Measurements from ENCODE around the gene CTDNEP1.

The CTDNEP1 gene

DNA sequence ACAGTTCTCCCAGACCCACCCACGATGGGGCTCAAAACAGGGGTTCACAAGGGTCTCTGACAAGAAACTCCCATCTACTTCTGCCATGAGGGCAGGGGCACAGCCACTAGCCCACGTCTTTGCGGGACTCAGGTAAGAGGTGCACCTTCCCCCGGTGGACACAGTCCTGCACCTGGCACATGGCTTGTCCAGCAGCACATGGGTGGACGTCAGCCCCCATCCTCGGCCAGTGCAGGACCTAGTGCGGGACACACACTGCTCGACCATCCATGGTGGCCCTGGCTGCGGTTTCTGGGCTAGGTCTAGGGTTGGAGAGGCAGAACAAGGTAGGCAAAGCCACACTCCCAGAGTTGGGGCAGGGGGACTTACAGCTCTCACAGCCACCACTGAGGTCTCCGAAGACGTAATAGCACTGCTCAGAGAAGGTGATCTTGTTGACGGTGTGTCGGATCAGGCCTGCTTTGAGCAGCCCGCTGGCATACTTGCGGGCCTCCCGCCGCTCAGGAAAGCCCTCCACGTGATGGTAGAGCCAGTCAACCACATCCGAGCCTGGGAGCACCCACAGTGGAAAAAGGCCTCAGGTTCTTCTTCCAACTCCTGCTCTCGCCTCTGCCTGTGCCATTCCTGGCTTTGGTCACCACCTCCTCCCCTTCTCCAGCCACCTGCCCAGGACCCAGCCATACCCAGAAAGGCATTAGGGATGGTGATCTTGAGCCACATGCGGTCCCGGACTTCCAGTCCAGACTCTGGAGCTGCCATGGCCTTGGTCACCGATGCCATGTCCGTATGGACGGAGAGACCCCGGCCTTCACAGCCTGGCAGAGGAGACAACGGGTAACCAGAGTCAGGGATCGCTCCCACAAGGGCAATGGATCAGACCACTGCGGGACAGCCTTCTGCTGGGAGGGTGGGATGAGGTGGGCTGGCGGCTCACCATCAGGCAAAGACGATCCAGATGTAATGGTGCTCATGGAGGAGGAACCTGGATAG is 24.5 kb downstream of the CTDNEP1 start:
- DNase-seq = no peak

DNA sequence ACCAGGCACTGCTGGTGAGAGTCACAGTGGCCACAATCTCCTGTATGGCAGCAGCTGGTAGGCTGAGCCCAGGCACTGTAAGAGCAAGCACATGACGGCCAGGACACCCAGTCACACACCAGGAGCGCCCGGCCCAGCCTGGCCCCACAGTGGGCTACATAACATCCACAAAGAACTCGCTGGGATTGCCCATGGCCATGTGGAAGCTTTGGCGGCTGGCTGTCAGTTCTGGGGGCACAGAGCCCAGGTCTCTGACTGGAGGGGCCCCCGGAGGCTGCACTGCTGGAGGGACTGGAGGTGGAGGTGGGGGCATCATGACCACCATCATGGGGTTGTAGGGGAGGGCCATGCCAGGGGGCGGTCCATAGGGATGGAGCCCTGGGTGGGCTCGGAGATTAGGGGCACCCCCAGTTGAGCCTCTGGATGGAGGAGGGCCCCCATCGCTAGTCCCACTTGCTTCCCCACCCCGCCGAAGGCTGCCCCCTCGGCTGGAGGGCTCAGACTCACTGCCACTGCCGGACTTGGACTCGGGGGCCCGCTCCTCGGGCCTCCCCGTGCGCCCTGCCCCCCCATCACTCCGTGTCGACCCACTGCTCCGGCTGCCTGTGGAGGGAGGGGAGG is 25.7 kb downstream of the CTDNEP1 start:
- no peak for DNase-seq

DNA sequence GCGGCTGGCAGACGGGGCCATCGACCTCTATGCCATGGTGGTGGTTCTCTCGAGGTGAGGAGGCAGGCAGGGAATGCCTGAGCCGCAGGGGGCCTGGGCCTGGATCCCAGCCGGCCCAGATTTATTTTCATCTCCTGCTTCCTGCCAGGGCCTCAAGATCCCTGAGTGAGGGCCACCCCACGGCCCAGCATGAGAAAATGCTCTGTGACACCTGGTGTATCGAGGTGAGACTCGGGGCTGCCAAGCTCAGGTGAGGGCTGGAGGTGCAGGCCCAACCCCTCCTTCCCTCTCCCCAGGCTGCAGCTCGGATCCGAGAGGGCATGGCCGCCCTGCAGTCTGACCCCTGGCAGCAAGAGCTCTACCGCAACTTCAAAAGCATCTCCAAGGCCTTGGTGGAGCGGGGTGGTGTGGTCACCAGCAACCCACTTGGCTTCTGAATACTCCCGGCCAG is 26.8 kb downstream of the CTDNEP1 start:
- DNase-seq = no peak

DNA sequence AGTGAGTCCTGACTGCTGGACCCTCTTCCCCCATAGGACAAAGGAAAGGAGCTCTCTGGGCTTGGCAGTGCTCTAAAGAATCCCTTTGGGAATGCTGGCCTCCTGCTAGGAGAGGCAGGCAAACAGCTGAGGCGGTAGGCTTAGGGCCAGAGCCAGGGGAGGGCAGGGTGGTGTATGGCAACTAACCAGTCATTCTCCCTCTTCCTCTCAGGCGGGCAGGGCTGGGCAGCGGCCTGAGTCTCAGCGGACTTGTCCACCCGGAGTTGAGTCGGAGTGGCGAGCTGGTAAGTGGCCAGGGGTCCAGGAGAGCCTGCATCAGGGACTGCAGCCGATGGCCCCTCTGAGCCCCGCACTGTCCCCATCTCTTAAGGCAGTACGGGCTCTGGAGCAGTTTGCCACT is 27.4 kb downstream of the CTDNEP1 start:
- no peak for DNase-seq

DNA sequence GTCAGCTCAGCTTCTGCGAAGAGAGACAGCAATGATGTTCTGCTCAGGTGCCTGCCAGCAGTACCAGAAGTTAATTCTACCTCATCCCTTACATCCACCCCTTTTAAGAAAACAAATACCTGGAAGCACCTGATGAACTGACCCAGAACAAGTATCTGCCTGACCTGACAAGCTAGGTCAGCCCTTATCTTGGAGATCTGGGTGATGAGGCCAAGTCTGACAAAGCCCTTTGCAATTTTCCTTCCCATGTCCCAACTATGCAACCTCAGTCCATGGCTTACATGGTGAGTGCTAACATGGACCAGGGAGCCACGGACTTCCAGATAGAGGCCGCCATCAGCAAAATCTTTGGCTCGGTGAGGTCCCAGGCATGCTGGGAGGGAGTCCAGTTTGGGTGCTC is 28.2 kb downstream of the CTDNEP1 start:
- DNase-seq = no peak

DNA sequence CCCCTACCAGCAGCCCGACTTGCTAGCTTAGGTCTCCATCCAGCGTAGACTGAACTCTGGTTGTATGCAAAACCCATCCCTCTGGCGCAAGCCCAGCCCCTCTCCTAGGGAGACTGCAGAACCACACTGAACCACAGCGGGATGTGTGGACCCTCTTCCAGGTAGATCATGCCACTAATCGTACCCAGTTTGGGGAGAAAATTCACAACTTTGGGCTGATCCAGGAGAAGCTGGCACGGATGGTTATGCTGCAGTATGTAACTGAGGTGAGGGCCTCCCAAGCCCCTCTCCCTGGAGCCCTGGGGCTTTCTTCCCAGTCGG is 28.6 kb downstream of the CTDNEP1 start:
- no peak for DNase-seq

DNA sequence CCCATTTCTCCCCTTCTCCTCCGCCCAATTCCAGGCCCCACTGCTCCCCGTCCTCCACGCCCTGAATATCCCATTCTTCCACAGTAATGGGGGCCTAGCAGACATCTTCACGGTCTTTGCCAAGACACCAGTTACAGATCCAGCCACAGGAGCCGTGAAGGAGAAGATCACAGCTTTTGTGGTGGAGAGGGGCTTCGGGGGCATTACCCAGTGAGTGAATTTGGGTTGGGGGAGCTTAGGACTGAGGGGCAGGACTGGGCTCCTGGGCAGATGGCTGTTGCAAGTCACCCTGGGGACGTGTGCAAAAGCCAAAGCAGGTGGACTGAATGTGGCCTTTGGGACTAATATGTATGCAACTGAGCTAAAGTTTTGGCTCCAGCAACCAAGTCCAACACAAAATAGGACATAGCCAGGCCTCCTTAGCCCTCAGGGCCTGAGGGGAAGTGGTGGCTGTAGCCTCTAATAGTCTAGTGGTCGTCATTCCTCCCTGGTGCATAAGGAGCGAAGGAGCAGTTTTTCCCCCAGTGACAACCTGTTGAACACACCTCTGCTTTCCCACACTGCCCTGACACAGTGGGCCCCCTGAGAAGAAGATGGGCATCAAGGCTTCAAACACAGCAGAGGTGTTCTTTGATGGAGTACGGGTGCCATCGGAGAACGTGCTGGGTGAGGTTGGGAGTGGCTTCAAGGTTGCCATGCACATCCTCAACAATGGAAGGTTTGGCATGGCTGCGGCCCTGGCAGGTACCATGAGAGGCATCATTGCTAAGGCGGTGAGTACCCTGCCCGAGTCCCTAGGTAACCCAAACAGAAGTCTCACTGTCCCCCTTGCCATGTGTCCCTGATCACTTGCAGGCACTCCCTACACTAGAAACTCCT is 29.2 kb downstream of the CTDNEP1 start:
- no peak for DNase-seq

DNA sequence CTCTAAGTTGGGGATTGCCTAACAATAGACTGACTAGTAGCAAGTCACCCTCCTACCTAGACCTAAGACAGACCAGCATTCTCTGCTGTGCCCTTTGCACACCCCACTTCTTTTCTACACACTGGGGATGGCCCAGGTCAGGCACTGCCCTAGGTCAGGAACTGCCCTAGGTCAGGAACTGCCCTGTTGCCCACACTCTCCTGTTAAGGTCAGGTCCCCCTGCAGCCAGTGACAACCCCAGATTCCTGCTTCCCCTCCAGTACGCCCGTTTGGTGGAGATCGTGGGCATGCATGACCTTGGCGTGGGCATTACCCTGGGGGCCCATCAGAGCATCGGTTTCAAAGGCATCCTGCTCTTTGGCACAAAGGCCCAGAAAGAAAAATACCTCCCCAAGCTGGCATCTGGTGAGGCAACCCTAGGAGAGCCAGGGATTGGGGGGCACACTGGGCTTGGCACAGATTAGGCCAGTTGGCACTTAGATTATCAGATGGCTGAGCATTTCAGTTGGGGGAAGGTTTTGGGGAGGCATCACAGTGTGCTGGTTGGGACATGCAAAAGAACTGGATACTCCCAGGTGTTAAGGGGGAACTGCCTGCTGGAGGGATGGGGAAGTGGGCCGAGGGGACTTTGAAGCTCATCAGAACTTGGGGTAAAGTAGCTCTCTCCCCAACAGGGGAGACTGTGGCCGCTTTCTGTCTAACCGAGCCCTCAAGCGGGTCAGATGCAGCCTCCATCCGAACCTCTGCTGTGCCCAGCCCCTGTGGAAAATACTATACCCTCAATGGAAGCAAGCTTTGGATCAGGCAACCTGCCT is 30.0 kb downstream of the CTDNEP1 start:
- DNase-seq = no peak

DNA sequence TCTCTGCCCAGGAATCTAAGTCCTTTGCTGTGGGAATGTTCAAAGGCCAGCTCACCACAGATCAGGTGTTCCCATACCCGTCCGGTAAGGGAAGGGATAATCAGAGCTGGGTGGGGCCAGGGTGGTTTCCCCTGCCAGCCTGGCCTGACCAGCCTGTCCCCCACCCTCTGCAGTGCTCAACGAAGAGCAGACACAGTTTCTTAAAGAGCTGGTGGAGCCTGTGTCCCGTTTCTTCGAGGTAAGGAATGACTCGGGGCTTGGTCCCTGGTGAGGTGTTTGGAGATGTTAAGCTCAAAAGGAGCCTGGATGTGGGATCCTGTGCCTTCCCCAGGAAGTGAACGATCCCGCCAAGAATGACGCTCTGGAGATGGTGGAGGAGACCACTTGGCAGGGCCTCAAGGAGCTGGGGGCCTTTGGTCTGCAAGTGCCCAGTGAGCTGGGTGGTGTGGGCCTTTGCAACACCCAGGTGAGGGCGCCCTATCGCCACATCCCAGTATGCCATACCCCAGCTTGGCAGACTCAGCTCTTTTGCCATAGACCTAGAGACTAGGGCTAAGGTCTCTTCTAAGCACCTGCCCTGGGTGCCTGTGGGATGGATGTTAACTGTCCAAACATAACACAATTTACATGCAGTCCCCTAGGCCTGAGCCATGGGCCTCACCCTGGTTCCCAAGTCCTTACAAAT is 30.8 kb downstream of the CTDNEP1 start:
- DNase-seq = peak; percentile 70 to 72

DNA sequence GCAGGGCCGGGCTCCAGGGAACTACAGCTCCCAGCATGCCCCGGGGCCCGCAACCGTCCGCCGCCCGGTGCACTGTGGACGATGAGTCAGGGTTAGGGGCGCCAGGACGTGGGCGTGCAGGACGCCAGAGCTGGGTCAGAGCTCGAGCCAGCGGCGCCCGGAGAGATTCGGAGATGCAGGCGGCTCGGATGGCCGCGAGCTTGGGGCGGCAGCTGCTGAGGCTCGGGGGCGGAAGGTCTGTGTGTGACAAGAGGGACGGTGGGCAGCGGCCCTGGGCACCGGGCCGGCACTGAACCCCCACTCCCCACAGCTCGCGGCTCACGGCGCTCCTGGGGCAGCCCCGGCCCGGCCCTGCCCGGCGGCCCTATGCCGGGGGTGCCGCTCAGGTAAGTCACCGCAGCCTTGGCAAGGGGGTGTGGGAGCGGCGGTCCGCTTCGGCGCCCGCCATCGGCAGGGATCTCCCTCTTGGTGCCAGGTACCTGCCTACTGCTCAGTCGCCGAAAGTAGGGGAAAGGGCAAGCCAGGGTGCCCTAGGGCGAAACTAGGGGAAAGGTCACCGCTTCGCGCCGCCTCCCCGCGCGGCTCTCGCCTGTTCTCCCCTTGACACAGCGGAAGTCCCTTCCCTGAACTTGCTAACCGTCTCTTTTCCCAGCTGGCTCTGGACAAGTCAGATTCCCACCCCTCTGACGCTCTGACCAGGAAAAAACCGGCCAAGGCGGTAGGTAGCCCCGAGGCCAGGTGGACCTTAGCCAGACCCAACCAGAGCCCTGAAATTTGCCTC is 31.5 kb downstream of the CTDNEP1 start, which contains the start of the genes ACADVL and DLG4:
ACADVL (plus strand) TSS at position 127 of the 781 bp plus-strand sequence; CDS start at position 174, 47 bp downstream.
DLG4 (minus strand) TSS at position 25 of the 781 bp plus-strand sequence.
- DNase-seq = peak; percentile 78 to 79

DNA sequence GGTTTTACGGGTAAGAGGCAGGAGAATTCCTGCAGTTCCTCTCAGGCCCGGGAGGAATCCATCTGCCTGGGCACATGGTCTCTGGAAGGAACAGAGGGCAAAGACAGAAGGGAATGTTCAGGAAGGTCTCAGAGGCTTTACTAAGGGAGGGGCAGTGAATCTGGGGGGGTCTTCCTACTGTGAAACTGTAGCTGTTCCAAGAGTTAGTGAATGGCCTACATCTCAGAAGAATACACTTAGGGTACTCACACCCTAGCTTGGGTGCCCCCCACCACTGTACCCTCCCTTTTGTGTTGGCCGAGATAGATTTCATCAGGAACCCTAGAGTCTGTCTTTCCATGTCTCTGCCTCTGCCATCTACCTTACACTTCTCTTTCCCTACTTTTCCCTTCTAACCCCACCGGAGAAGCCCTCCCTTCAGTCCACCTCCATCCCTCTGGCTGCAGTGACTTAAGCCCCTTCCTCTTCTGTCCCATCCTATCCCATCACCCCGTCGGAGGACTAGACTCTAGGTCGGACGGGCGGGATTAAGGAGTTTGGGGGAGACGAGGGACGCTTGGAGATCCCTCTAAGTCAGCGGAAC is 32.2 kb downstream of the CTDNEP1 start:
- DNase-seq = no peak

DNA sequence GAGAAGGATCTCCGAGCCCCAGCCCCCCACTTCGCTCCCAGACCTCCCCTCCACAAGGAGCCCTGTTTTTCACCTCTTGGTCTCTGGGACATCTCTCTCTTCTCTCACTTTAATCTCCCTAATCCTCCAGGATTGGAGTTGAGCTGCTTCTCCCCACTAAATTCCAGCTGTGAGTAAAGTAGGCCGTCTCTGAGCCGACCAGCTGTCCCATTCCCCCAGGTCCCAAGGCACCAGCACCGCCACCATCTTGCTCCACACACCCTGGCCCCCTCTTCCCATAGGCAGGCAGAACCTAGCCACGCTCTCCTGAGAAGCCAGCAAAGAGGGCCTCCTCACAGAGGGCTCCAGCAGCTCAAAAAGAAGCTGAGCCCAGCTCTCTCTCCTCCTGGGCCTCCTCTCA is 32.8 kb downstream of the CTDNEP1 start:
- DNase-seq = no peak

DNA sequence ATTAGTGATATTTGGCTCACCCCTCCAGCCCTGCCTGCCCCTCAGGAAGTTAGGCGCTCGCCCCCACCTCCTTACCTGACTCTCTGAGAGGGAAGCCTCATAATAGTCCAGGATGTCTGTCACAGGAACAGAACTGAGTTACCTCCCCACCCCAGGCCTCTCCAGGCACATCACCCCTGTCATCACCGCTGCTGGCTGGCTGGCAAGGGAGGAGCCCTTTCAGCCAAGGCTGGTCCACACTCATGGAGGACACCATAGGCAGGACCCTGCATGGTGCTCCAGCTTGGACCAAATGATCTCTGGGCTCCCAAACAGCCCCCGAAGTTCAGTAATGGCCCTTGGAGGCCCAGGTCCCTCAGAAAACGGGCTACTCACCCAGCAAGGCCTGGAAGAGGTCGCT is 33.4 kb downstream of the CTDNEP1 start:
- no peak for DNase-seq

DNA sequence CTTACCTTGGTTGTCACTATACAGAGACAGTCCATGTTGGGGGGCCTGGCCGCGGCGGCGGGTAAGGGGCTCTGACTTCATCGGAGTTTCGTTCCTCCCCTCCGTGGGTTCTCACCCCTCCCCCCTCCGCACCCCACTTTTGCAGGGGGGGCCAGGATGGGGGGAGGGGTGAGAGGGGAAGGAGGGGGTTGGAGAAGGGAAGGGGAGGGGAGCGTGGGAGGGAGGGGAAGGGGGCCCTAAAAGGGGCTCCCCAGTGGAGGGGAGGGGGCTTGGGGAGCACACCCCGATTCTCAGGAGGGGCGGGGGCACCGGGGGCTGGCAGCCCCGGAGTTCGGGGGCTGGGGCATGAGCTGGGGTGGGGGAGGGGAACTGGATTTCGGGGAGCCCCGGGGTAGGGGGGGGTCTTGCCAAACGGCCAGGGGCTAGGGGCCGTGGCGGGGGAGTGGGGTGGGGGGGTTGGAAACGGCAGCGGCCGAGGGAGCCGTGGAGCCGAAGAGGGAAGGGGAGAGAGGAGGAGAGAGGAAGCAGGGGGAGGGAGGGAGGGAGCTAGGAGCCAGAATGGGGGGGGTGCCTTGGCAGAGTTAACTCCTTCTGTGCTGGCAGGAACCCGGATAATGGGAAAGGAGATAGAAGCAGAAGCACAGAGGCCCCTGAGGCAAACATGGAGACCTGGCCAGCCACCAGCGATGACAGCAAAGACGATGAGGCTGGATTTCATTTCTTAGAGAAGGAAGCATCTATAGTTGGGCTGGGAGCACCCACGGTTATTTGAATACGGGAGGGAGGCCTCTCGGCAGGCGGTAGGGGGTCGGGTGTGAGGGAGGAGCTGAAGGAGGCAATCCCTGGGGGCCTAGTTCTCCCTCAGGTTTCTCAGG is 34.2 kb downstream of the CTDNEP1 start:
- DNase-seq = peak in 1 of 2 donors; percentile 28

DNA sequence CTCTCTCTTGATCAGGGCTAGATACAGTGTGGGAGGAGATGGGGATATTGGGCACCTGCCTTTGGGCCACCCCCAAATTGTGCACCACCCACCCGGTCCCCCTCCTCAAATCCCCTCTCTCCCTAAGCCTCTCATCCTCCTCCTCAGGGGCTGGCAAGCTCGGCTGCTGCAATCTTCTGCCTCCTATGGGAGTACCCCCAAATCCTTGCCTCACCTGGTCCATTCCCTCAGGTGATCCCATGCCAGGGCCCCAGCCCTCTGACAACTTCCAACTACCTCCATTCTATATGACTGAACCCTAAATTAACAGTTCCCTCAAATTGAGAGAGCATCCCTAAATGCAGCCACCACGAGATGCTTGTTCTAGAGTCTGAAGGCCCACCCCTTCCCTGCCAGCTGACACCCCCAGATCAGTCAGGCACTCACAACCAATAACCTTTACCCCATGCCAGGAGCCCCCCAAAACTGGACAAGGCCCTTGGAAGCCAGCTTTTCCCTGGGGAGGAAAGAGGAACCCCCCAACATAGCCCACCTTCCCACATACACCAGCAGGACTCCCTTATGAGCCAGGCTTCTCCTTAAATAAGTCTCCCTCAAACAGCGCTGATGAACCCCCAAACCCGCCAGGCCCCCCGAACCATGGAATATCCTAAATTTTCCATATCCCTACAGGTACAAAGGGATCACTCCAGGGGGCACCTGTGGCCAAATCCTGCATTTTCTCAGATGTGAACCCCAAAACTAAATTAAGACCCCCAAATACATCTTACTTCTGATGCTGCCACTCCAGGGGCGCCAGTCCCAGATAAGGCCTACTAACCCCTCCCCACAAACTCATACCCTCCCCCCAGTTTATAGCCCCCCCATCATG is 35.1 kb downstream of the CTDNEP1 start:
- no peak for DNase-seq

DNA sequence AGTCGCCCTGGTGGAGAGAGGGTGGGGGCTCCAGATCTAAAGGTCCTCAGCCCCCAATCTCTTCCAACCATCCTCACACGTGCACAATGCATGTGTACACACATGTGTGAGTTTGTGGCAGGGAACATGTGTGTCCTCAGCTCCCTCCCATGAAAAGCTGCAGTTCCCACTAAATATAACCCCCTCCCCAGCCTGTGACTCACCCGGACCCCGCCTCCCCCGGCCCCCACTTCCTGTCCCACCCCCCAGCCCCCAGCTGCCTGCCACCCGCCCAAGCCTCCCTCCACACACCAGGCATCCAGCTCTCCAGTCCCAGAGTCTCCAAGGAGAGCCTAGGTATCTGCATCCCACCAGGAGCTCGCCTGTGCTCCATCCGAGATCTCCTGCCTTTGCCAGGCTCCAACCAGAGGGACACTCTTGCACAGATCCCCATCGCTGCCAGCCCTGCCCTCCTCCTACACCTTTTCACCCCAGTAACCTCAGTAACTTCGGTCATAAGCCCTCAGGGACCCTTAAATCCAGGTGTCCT is 35.8 kb downstream of the CTDNEP1 start:
- no peak for DNase-seq

DNA sequence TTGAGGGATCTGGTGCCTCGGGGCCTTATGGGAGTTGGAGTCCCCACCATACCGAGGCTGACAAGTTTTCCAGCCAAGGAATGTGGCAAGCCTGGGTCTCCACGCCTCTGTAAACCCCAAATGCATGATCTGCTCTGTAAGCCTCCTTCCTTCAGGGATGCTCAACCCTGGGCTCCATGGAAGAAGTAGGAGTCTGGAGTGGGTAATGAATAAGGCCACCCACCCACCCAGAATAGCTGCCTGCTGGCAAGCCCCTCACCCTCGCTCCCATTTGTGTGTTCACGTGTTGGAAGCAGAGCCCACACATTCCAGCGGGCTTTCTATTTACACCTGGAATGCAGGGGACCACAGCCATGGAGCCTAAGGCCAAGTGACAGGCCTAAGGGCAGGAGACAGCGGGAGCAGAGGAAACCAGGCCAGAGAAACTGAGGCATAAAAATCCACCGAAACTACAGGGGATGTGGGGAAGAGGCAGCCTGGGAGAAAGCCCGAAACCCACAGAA is 36.3 kb downstream of the CTDNEP1 start:
- DNase-seq = no peak

Data from CD4-positive, alpha-beta T cell treated with Interleukin-1 beta for 1 hour (primary cell).